ENCODE measurements around the gene SH3TC1.

DNA sequence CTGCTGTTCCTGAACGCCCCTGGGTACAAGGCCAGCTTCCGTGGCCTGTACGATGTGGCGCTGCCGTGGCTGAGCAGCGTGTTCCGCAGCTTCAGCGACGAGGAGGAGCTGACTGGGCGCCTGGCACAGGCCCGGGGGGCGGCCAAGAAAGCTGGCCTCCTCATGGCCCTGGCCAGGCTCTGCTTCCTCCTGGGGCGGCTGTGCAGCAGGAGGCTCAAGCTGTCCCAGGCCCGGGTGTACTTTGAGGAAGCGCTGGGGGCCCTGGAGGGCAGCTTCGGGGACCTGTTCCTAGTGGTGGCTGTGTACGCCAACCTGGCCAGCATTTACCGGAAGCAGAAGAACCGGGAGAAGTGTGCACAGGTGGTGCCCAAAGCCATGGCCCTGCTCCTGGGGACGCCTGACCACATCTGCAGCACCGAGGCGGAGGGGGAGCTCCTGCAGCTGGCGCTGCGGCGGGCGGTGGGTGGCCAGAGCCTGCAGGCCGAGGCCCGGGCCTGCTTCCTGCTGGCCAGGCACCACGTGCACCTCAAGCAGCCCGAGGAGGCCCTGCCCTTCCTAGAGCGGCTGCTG, 28.2 kb downstream of the SH3TC1 start:
- TF ChIP-seq, protein P1, sequence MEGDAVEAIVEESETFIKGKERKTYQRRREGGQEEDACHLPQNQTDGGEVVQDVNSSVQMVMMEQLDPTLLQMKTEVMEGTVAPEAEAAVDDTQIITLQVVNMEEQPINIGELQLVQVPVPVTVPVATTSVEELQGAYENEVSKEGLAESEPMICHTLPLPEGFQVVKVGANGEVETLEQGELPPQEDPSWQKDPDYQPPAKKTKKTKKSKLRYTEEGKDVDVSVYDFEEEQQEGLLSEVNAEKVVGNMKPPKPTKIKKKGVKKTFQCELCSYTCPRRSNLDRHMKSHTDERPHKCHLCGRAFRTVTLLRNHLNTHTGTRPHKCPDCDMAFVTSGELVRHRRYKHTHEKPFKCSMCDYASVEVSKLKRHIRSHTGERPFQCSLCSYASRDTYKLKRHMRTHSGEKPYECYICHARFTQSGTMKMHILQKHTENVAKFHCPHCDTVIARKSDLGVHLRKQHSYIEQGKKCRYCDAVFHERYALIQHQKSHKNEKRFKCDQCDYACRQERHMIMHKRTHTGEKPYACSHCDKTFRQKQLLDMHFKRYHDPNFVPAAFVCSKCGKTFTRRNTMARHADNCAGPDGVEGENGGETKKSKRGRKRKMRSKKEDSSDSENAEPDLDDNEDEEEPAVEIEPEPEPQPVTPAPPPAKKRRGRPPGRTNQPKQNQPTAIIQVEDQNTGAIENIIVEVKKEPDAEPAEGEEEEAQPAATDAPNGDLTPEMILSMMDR (IDR thresholded peaks at IDR 0.05), result no peak
- TF ChIP-seq POLR2A (IDR thresholded peaks at IDR 0.05; ENCODE audit: low read depth), result no peak

Measured in esophagus muscularis mucosa (tissue), 3 donors.